Adrenal gland (tissue), 12 donors: Measurements from ENCODE around the gene TMEM191C. TPM values are rescaled to one million over a fixed set of nuclear protein-coding genes. Genes with fewer than 3 reads are reported as not detected.

Experiments used
- DNase-seq, 7 donors: peaks; one replicate each; pipeline ENCODE4 v3.0.0-alpha.2; 2019 to 2020
- H3K27ac ChIP-seq, 5 donors: fragments of 200-600 bp; sonication (generic) in 4 of 5; 1 replicate in 3 of 5; 2 replicates in 2 of 5; pipeline versions ENCODE4 v1.5.1 to v1.8.0; 2016 to 2020; ENCODE audit warnings: mild to moderate bottlenecking in 1 of 5
- H3K27me3 ChIP-seq: fragments of 200-600 bp; 2 replicates; pipeline ENCODE4 v1.8.0; 2021
- H3K36me3 ChIP-seq, 2 donors: fragments of 200-600 bp; replicated peaks in 1 of 2; 1 replicate in 1 of 2; 2 replicates in 1 of 2; pipeline versions ENCODE4 v1.5.1 to v1.8.0; 2018 to 2022
- H3K4me1 ChIP-seq, 2 donors: fragments of 200-600 bp; replicated peaks in 1 of 2; 1 replicate in 1 of 2; 2 replicates in 1 of 2; pipeline versions ENCODE4 v1.5.1 to v1.8.0; 2018 to 2021
- H3K4me3 ChIP-seq, 4 donors: fragments of 200-600 bp; sonication (generic) in 3 of 4; one replicate each; pipeline ENCODE4 v1.5.1; 2016 to 2018
- H3K9me3 ChIP-seq, 3 donors: fragments of 200-600 bp; sonication (generic) in 1 of 3; replicated peaks in 1 of 3; 1 replicate in 2 of 3; 2 replicates in 1 of 3; pipeline versions ENCODE4 v1.5.1 to v1.8.0; 2016 to 2021
- CTCF ChIP-seq, 6 experiments: fragments of 450-650 bp in 4 of 6; fragments of 200-600 bp in 2 of 6; sonication (generic) in 1 of 6; IDR thresholded peaks; 1 replicate in 5 of 6; 2 replicates in 1 of 6; pipeline versions ENCODE4 v1.5.1 to v1.8.0; 2016 to 2021; ENCODE audit warnings: antibody characterized with exemption in 6 of 6, mild to moderate bottlenecking in 2 of 6, moderate library complexity in 1 of 6
- POLR2A ChIP-seq, 2 donors: fragments of 450-650 bp; IDR thresholded peaks; one replicate each; pipeline ENCODE4 v1.6.1; 2017; ENCODE audit warnings: antibody characterized with exemption in 2 of 2, mild to moderate bottlenecking in 2 of 2, moderate library complexity in 1 of 2
- WGBS, 4 donors: extraction: QIAGEN DNeasy Blood & Tissue Kit in 2 of 4; methylation state at CpG; one replicate each; pipeline versions ENCODE4 v1.1.5 to v1.1.7; 2013 to 2017; 5-methylcytosine and 5-hydroxymethylcytosine counted together
- intact Hi-C, 2 donors: fragments of 100-400 bp; cut with DNase I; formaldehyde crosslinking; loops; one replicate each; pipeline versions ENCODE4 v1.14.1 to v1.15.0; 2022 to 2023
- polyA plus RNA-seq, 3 donors: library from polyadenylated mRNA; stranded (reverse); fragments of 200-250 nt in 2 of 3; fragments of 350-450 nt in 1 of 3; fragmentation: Illumina TruSeq in 1 of 3; extraction: RNeasy Lipid Tissue Mini Kit (QIAGEN cat#74804) in 1 of 3; gene quantifications; one replicate each; pipeline ENCODE4 v1.2.3, GENCODE V29; 2013 to 2014
- total RNA-seq, 9 donors: library from RNA; depleted of rRNA in 4 of 9; stranded (reverse); fragments of >200 nt in 4 of 9; fragments of 120-200 nt in 1 of 9; fragmentation: NEBNext Ultra II Directional in 1 of 9; extraction: Animal tissue kit (Norgen Biotek cat#: 25700) in 1 of 9; gene quantifications; one replicate each; pipeline versions ENCODE4 v1.1.0 to v1.2.4, GENCODE V29; 2013 to 2023
- donor health status: healthy with polysubstance abuse.
- donor health status: Bipolar disorder and iron deficiency.
- donor health status: DM: yes; HTN: yes; CAD: no.
- donor health status: DM: no; HTN: no; CAD: no.
- donor health status: DM: no; HTN: no; CAD: no.
- donor health status: DM: yes; HTN: yes; CAD: no.

Gene TMEM191C
- total and polyA plus RNA-seq, 12 donors, result 0.14 to 7.7 (median 1.3) TPM; not detected in 2

GRCh38 chr22:21446128-21446826 is 20.9 kb upstream of the TMEM191C start:
- Histone ChIP-seq H3K9me3 (no peaks in the 10 kb centered on the region), H3K4me3 (no peak overlapping the region), H3K36me3 (peaks cover 0 to 25% of the 10 kb centered on the region in 2 donors), H3K27me3 (no peaks in the 10 kb centered on the region), H3K4me1 (no peaks in the 10 kb centered on the region), H3K27ac (no peak overlapping the region)
- 94 to 97% (median 96%) methylated on average over 29 to 49 of the region's 49 CpGs for WGBS, 4 donors
- intact Hi-C loops, result no loop called here
- DNase-seq, result peak in 2 of 7 donors; percentile 17 to 39
- TF ChIP-seq CTCF (IDR thresholded peaks at IDR 0.05) (no peak), POLR2A (IDR thresholded peaks at IDR 0.05) (no peak)

- Histone ChIP-seq H3K4me3 (no peak overlapping the region), H3K27me3 (no peaks in the 10 kb centered on the region), H3K4me1 (no peaks in the 10 kb centered on the region), H3K9me3 (no peaks in the 10 kb centered on the region), H3K36me3 (peaks cover 0 to 25% of the 10 kb centered on the region in 2 donors), H3K27ac (no peak overlapping the region)
- peak in 3 of 7 donors; percentile 10 to 34 (median 14) for DNase-seq
- TF ChIP-seq POLR2A (IDR thresholded peaks at IDR 0.05) (no peak), CTCF (IDR thresholded peaks at IDR 0.05) (no peak)
- 92 to 94% (median 93%) methylated on average over 23 to 33 of the region's 33 CpGs for WGBS, 4 donors
- intact Hi-C loops, result no loop called here
Observed at GRCh38 chr22:21446827-21447690, 20.1 kb upstream of the TMEM191C start.

- peak in 3 of 7 donors; percentile 10 to 28 (median 14) for DNase-seq
- H3K36me3 ChIP-seq, result peaks cover 0 to 25% of the 10 kb centered on the region in 2 donors
- no peaks in the 10 kb centered on the region for H3K4me1 ChIP-seq
- no peaks in the 10 kb centered on the region for H3K9me3 ChIP-seq
- WGBS, 4 donors, result 83 to 94% (median 92%) methylated on average over 16 to 22 of the region's 22 CpGs
- H3K4me3 ChIP-seq, result no peak overlapping the region
- intact Hi-C loops, result no loop called here
- no peaks in the 10 kb centered on the region for H3K27me3 ChIP-seq
- TF ChIP-seq POLR2A (IDR thresholded peaks at IDR 0.05) (no peak), CTCF (IDR thresholded peaks at IDR 0.05) (no peak)
- no peak overlapping the region for H3K27ac ChIP-seq
Observed at GRCh38 chr22:21447694-21448402, 19.3 kb upstream of the TMEM191C start.
